GM12878 (cell line): ENCODE measurements around the gene CKS1B. TPM values are rescaled to one million over a fixed set of nuclear protein-coding genes. Genes with fewer than 3 reads are reported as not detected.

Source experiments
- ATAC-seq: fragments of 200-7000 bp; cut with Tn5 transposase; 3 replicates; pipeline ENCODE4 v1.9.1; 2020; ENCODE audit warnings: mild to moderate bottlenecking, moderate library complexity
- BruUV-seq: library from RNA; stranded (reverse); fragments of 400-500 nt; replicated peaks from 2 replicates; lab custom pipeline; 2021; lab: Mats Ljungman, UMichigan
- CTCF ChIA-PET: fragments of 300-600 bp; sonication (Branson Sonifier 250); formaldehyde crosslinking; extraction: SDS; loops from one replicate; lab custom pipeline; 2021; ENCODE audit warnings: inconsistent platforms; lab: Yijun Ruan, JAX
- POLR2A ChIA-PET: fragments of 350-600 bp; formaldehyde crosslinking; extraction: SDS; loops from one replicate; lab custom pipeline; 2021; ENCODE audit warnings: inconsistent platforms; lab: Charles Lee
- RAD21 ChIA-PET: fragments of 300-600 bp; sonication (Branson Sonifier 250); formaldehyde crosslinking; loops from one replicate; lab custom pipeline; 2023; ENCODE audit warnings: antibody characterized with exemption; ENCODE audit not compliant: unreplicated experiment; lab: Charles Lee
- SMC1A ChIA-PET: fragments of 300-600 bp; sonication (Branson Sonifier 250); formaldehyde crosslinking; loops from one replicate; lab custom pipeline; 2023; ENCODE audit not compliant: unreplicated experiment, uncharacterized antibody; lab: Charles Lee
- DNase-seq: peaks from one replicate; pipeline ENCODE4 v3.0.0-alpha.2; 2011; ENCODE audit warnings: low read depth, low spot score
- FAIRE-seq: peaks from 3 replicates; lab custom pipeline; 2011; peaks lifted over from hg19 to GRCh38; lab: Jason Lieb, UNC
- H2AFZ ChIP-seq: 2 replicates; pipeline ENCODE4 v1.6.0; 2011; ENCODE audit warnings: low read depth, low read length, control low read depth; ENCODE audit not compliant: control insufficient read depth
- H3K27ac ChIP-seq: 2 replicates; pipeline ENCODE4 v1.5.1; 2011; ENCODE audit warnings: control low read depth; ENCODE audit not compliant: control insufficient read depth, insufficient read depth
- H3K27me3 ChIP-seq, 2 experiments: replicated peaks in 1 of 2; 2 replicates each; pipeline versions ENCODE4 v1.6.0 to v1.6.1; 2011; ENCODE audit warnings: low read length in 1 of 2; ENCODE audit not compliant: control insufficient read depth in 2 of 2, insufficient read depth in 2 of 2
- H3K36me3 ChIP-seq, 2 experiments: 2 replicates each; pipeline ENCODE4 v1.5.1; 2011; ENCODE audit warnings: low read length in 1 of 2; ENCODE audit not compliant: control insufficient read depth in 2 of 2, insufficient read depth in 2 of 2
- H3K4me1 ChIP-seq: 2 replicates; pipeline ENCODE4 v1.6.1; 2011; ENCODE audit warnings: mild to moderate bottlenecking, low read length, moderate library complexity, mixed read lengths; ENCODE audit not compliant: control insufficient read depth, insufficient read depth
- H3K4me2 ChIP-seq: 2 replicates; pipeline ENCODE4 v1.6.0; 2011; ENCODE audit warnings: control low read depth; ENCODE audit not compliant: control insufficient read depth, insufficient read depth
- H3K4me3 ChIP-seq: fragments of 200-600 bp; sonication (generic); 2 replicates; pipeline ENCODE4 v1.5.1; 2016
- H3K79me2 ChIP-seq: 2 replicates; pipeline ENCODE4 v1.6.0; 2011; ENCODE audit warnings: low read length; ENCODE audit not compliant: control insufficient read depth, insufficient read depth
- H3K9ac ChIP-seq: 2 replicates; pipeline ENCODE4 v1.8.0; 2011; ENCODE audit warnings: low read length, control low read depth, mixed read lengths; ENCODE audit not compliant: control insufficient read depth, insufficient read depth
- H3K9me3 ChIP-seq: replicated peaks from 3 replicates; pipeline ENCODE4 v1.5.1; 2011; ENCODE audit warnings: mild to moderate bottlenecking, low read length; ENCODE audit not compliant: control insufficient read depth, insufficient read depth
- H4K20me1 ChIP-seq: 2 replicates; pipeline ENCODE4 v1.6.0; 2011; ENCODE audit not compliant: control insufficient read depth, insufficient read depth
- ASH2L ChIP-seq: fragments of 300-600, 200-600 bp; sonication (generic); IDR thresholded peaks from 2 replicates; pipeline ENCODE4 v1.6.1; 2017; ENCODE audit warnings: low read depth, mild to moderate bottlenecking, borderline replicate concordance
- ESRRA ChIP-seq: IDR thresholded peaks from 2 replicates; pipeline ENCODE4 v1.6.1; 2012; ENCODE audit warnings: mild to moderate bottlenecking, low read length, improper control_type of control experiment
- EZH2 ChIP-seq: IDR thresholded peaks from 2 replicates; pipeline ENCODE4 v1.6.1; 2012; ENCODE audit warnings: low read depth, mild to moderate bottlenecking, control low read depth, inconsistent platforms, low read length, borderline replicate concordance; ENCODE audit not compliant: control insufficient read depth
- GATAD2B ChIP-seq: fragments of 450-650 bp; conservative IDR thresholded peaks from 2 replicates; pipeline ENCODE4 v1.6.1; 2017; ENCODE audit warnings: low read depth, mild to moderate bottlenecking, moderate library complexity
- JUNB ChIP-seq: IDR thresholded peaks from 2 replicates; pipeline ENCODE4 v1.6.1; 2016; ENCODE audit warnings: antibody characterized with exemption, mild to moderate bottlenecking
- MTA3 ChIP-seq: IDR thresholded peaks from 2 replicates; pipeline ENCODE4 v1.6.1; 2012; ENCODE audit warnings: low read length, inconsistent platforms, borderline replicate concordance
- NFYB ChIP-seq: IDR thresholded peaks from 2 replicates; pipeline ENCODE4 v1.6.1; 2011; ENCODE audit warnings: low read depth, mild to moderate bottlenecking, low read length, improper control_type of control experiment, moderate library complexity; ENCODE audit not compliant: insufficient read depth
- POU2F2 ChIP-seq: IDR thresholded peaks from 3 replicates; pipeline ENCODE4 v1.6.1; 2011; ENCODE audit warnings: low read depth, mild to moderate bottlenecking, low read length, borderline replicate concordance
- RCOR1 ChIP-seq: conservative IDR thresholded peaks from 2 replicates; pipeline ENCODE4 v1.6.1; 2012; ENCODE audit warnings: low read depth, low read length, improper control_type of control experiment
- RFX5 ChIP-seq: IDR thresholded peaks from 2 replicates; pipeline ENCODE4 v1.6.1; 2011; ENCODE audit warnings: low read depth, low read length, improper control_type of control experiment
- RUNX3 ChIP-seq: IDR thresholded peaks from 2 replicates; pipeline ENCODE4 v1.6.1; 2012; ENCODE audit warnings: low read length, inconsistent platforms
- SREBF1 ChIP-seq: IDR thresholded peaks from 2 replicates; pipeline ENCODE4 v1.6.1; 2012; ENCODE audit warnings: mild to moderate bottlenecking, low read length
- TAF1 ChIP-seq: IDR thresholded peaks from 2 replicates; pipeline ENCODE4 v1.6.1; 2011; ENCODE audit warnings: mild to moderate bottlenecking, low read depth, low read length, borderline replicate concordance
- TARDBP ChIP-seq: IDR thresholded peaks from 2 replicates; pipeline ENCODE4 v1.6.1; 2016; ENCODE audit warnings: borderline replicate concordance
- TCF7 ChIP-seq: IDR thresholded peaks from 2 replicates; pipeline ENCODE4 v1.6.1; 2014; ENCODE audit warnings: antibody characterized with exemption, borderline replicate concordance
- YY1 ChIP-seq: IDR thresholded peaks from 2 replicates; pipeline ENCODE4 v1.6.1; 2011; ENCODE audit warnings: low read depth, mild to moderate bottlenecking, low read length
- ZBTB33 ChIP-seq: fragments of 450-650 bp; IDR thresholded peaks from 2 replicates; pipeline ENCODE4 v1.6.1; 2017; ENCODE audit warnings: mild to moderate bottlenecking
- ZBTB4 ChIP-seq: fragments of 450-650 bp; formaldehyde crosslinking; IDR thresholded peaks from 2 replicates; pipeline ENCODE4 v1.4.0; 2022; ENCODE audit warnings: mild to moderate bottlenecking, moderate library complexity
- ZZZ3 ChIP-seq: IDR thresholded peaks from 2 replicates; pipeline ENCODE4 v1.6.1; 2011; ENCODE audit warnings: low read depth; ENCODE audit not compliant: control insufficient read depth, insufficient read length
- WGBS: methylation state at CpG from one replicate; pipeline ENCODE4 v1.1.6; 2016; ENCODE audit warnings: low lambda C conversion rate; ENCODE audit not compliant: insufficient replicate concordance, insufficient coverage; ENCODE audit errors: missing lambda C conversion rate; 5-methylcytosine and 5-hydroxymethylcytosine counted together
- in situ Hi-C: fragments of 300-500 bp; cut with MboI; formaldehyde crosslinking; loops from 9 replicates; pipeline ENCODE4 v1.14.3; 2018; ENCODE audit warnings: mixed read lengths
- intact Hi-C: fragments of 100-400 bp; cut with micrococcal nuclease; formaldehyde crosslinking; loops from one replicate; pipeline ENCODE4 v1.14.2; 2022; ENCODE audit not compliant: unreplicated experiment
- polyA plus RNA-seq, 11 experiments: library from polyadenylated mRNA; depleted of rRNA in 4 of 11; unstranded in 6 of 11; stranded (reverse) in 5 of 11; fragments of >200 nt; fragmentation: Nextera tagmentation in 4 of 11; fragmentation: Illumina TruSeq in 1 of 11; extraction: Ambion mirVana in 4 of 11; extraction: Trizol in 1 of 11; gene quantifications; 1 replicate in 1 of 11; 2 replicates in 10 of 11; pipeline versions ENCODE4 v1.2.1 to v1.2.3, GENCODE V29; 2011 to 2016; ENCODE audit warnings: inconsistent platforms in 2 of 11, missing spikeins in 2 of 11, low read depth in 1 of 11
- total RNA-seq, 4 experiments: library from RNA; depleted of rRNA in 3 of 4; stranded (reverse); fragments of >200 nt in 3 of 4; fragmentation: Illumina TruSeq in 1 of 4; extraction: Trizol in 1 of 4; gene quantifications; 2 replicates each; pipeline versions ENCODE4 v1.2.1 to v1.2.3, GENCODE V29; 2013 to 2021

CKS1B gene
- total and polyA plus RNA-seq, 10 of the 15 experiments (the other 5 are each of a cell fraction or from before 2014, with no cell fraction given) = 125 to 608 (median 364) TPM

DNA sequence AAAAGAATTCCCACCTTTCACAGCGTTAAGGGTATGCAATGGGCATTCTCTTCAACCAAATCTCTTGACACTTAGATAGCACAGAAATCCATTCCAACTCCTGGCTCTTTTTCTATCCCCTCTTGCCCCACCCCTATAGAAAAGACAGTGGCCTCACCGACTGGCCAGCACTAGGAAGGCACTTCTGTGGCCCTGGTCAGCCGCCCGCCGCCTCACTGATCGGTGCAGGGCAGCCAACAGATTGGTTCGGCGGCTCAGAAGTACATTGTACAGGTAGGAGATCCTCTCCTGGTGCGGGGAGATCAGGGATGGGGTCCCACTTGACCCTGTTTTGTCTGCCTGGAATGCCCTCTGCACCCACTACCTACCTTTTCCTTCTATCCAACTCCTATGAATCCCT lies 49.8 kb downstream of the CKS1B start (continued):
- TF ChIP-seq ZBTB4 = no peak
- no peak for TF ChIP-seq GATAD2B
- TF ChIP-seq MTA3 = no peak
- TF ChIP-seq SREBF1 = no peak

GRCh38 chr1:155026154-155026553 lies 51.7 kb downstream of the CKS1B start:
- no TSS peak for BruUV-seq
- no peaks in the 10 kb centered on the region; a peak in 1 of 4 replicates for H3K27me3 ChIP-seq
- in situ Hi-C loops (no loop called here), intact Hi-C loops (no loop called here)
- H3K79me2 ChIP-seq = no peaks in the 10 kb centered on the region
- no peak for FAIRE-seq
- no peak for ATAC-seq
- no peaks in the 10 kb centered on the region for H4K20me1 ChIP-seq
- ChIA-PET CTCF (interaction anchor here (0.5 to 1.0 kb wide), 2 partner anchors 9 to 669 kb away, joined by 3 read pairs; no protein-coding TSS in a partner anchor), SMC1A (no interaction called here), POLR2A (no interaction called here), RAD21 (interaction anchor here (1.3 kb wide), 1 partner anchor 8 kb away, joined by 3 read pairs; no protein-coding TSS in a partner anchor)
- DNase-seq = no peak
- H3K4me2 ChIP-seq = no peak overlapping the region
- no peak overlapping the region for H3K9ac ChIP-seq
- H3K4me3 ChIP-seq = no peak overlapping the region
- no peak overlapping the region for H2AFZ ChIP-seq
- no peak overlapping the region for H3K27ac ChIP-seq
- H3K4me1 ChIP-seq = no peaks in the 10 kb centered on the region
- WGBS = 29% methylated on average over 9 of the region's 9 CpGs
- H3K36me3 ChIP-seq = no peaks in the 10 kb centered on the region
- no peaks in the 10 kb centered on the region for H3K9me3 ChIP-seq
- TF ChIP-seq EZH2 (no peak), ZZZ3 (no peak), TCF7 (no peak), RUNX3 (no peak), ZBTB33 (no peak), NFYB (no peak), YY1 (no peak), POU2F2 (no peak), ASH2L (no peak), TAF1 (no peak), JUNB (no peak), RFX5 (no peak), TARDBP (no peak), RCOR1 (no peak), ESRRA (no peak)
